Transverse colon (tissue), 4 donors: ENCODE measurements around the gene RPS6KA2.

Experiments used
- POLR2AphosphoS5 ChIP-seq, 3 donors: sonication (generic); formaldehyde crosslinking; IDR thresholded peaks; one replicate each; pipeline ENCODE4 v1.6.1; 2016; ENCODE audit warnings: antibody characterized with exemption in 3 of 3
- TF ChIP-seq, protein P1 (sequence below), 5 experiments: fragments of 200-600 bp in 3 of 5; fragments of 450-650 bp in 2 of 5; sonication (generic) in 3 of 5; IDR thresholded peaks; 1 replicate in 2 of 5; 2 replicates in 3 of 5; pipeline ENCODE4 v1.5.1; 2016 to 2017; ENCODE audit warnings: antibody characterized with exemption in 5 of 5, inconsistent platforms in 3 of 5, mild to moderate bottlenecking in 2 of 5, moderate library complexity in 1 of 5

- TF ChIP-seq, protein P1, sequence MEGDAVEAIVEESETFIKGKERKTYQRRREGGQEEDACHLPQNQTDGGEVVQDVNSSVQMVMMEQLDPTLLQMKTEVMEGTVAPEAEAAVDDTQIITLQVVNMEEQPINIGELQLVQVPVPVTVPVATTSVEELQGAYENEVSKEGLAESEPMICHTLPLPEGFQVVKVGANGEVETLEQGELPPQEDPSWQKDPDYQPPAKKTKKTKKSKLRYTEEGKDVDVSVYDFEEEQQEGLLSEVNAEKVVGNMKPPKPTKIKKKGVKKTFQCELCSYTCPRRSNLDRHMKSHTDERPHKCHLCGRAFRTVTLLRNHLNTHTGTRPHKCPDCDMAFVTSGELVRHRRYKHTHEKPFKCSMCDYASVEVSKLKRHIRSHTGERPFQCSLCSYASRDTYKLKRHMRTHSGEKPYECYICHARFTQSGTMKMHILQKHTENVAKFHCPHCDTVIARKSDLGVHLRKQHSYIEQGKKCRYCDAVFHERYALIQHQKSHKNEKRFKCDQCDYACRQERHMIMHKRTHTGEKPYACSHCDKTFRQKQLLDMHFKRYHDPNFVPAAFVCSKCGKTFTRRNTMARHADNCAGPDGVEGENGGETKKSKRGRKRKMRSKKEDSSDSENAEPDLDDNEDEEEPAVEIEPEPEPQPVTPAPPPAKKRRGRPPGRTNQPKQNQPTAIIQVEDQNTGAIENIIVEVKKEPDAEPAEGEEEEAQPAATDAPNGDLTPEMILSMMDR (IDR thresholded peaks at IDR 0.05) = no peak
- TF ChIP-seq POLR2AphosphoS5 (IDR thresholded peaks at IDR 0.05) = no peak
Observed at GRCh38 chr6:166408936-166409755, 217.9 kb downstream of the RPS6KA2 start.
